CD14-positive monocyte (primary cell): Measurements from ENCODE around the gene NKX6-2. TPM values are rescaled to one million over a fixed set of nuclear protein-coding genes. Genes with fewer than 3 reads are reported as not detected.

Experiments
- DNase-seq, 3 donors: peaks; one replicate each; pipeline ENCODE4 v3.0.0-alpha.2; 2011 to 2022
- H2AFZ ChIP-seq: 2 replicates; pipeline ENCODE4 v1.6.0; 2012; ENCODE audit warnings: mild to moderate bottlenecking, low read depth, low read length, inconsistent platforms; ENCODE audit not compliant: insufficient read depth, poor library complexity, severe bottlenecking
- H3K27ac ChIP-seq, 2 donors: 1 replicate in 1 of 2; 2 replicates in 1 of 2; pipeline ENCODE4 v1.5.1; 2012 to 2013; ENCODE audit warnings: low read length in 2 of 2, control low read depth in 1 of 2, inconsistent platforms in 1 of 2, low read depth in 1 of 2, mild to moderate bottlenecking in 1 of 2
- H3K27me3 ChIP-seq, 2 donors: one replicate each; pipeline versions ENCODE4 v1.6.0 to v1.6.1; 2011 to 2013; ENCODE audit warnings: low read length in 2 of 2; ENCODE audit not compliant: control insufficient read depth in 2 of 2, insufficient read depth in 2 of 2
- H3K36me3 ChIP-seq, 2 donors: replicated peaks in 1 of 2; 1 replicate in 1 of 2; 2 replicates in 1 of 2; pipeline versions ENCODE4 v1.5.1 to v1.6.1; 2012 to 2013; ENCODE audit warnings: low read length in 2 of 2, control low read depth in 1 of 2, inconsistent platforms in 1 of 2, mild to moderate bottlenecking in 1 of 2; ENCODE audit not compliant: insufficient read depth in 2 of 2, control insufficient read depth in 1 of 2
- H3K4me1 ChIP-seq, 2 donors: 1 replicate in 1 of 2; 2 replicates in 1 of 2; pipeline versions ENCODE4 v1.5.1 to v1.6.1; 2012 to 2013; ENCODE audit warnings: low read length in 2 of 2, control low read depth in 1 of 2, inconsistent platforms in 1 of 2, mild to moderate bottlenecking in 1 of 2, moderate library complexity in 1 of 2; ENCODE audit not compliant: insufficient read depth in 2 of 2, control insufficient read depth in 1 of 2
- H3K4me2 ChIP-seq: replicated peaks from 2 replicates; pipeline ENCODE3; 2012; ENCODE audit warnings: low read length, moderate library complexity, mild to moderate bottlenecking; ENCODE audit not compliant: poor library complexity, severe bottlenecking; ENCODE audit errors: extremely low read depth
- H3K4me3 ChIP-seq, 3 experiments: fragments of 200-600 bp in 1 of 3; sonication (generic) in 1 of 3; replicated peaks in 1 of 3; 1 replicate in 2 of 3; 2 replicates in 1 of 3; pipeline ENCODE4 v1.5.1; 2011 to 2013; ENCODE audit warnings: low read length in 3 of 3, mild to moderate bottlenecking in 3 of 3, control low read depth in 2 of 3, low read depth in 2 of 3, inconsistent platforms in 1 of 3, moderate library complexity in 1 of 3
- H3K79me2 ChIP-seq: 2 replicates; pipeline ENCODE4 v1.6.0; 2012; ENCODE audit warnings: mild to moderate bottlenecking, control low read depth, inconsistent platforms, low read length, moderate library complexity; ENCODE audit not compliant: insufficient read depth
- H3K9ac ChIP-seq: 2 replicates; pipeline ENCODE4 v1.6.0; 2017; ENCODE audit warnings: low read length, mild to moderate bottlenecking; ENCODE audit not compliant: insufficient read depth, poor library complexity, severe bottlenecking
- H3K9me3 ChIP-seq, 2 donors: replicated peaks in 1 of 2; 1 replicate in 1 of 2; 2 replicates in 1 of 2; pipeline versions ENCODE4 v1.5.1 to v1.6.1; 2012 to 2013; ENCODE audit warnings: low read length in 2 of 2, control low read depth in 1 of 2; ENCODE audit not compliant: control insufficient read depth in 1 of 2, insufficient read depth in 1 of 2
- H4K20me1 ChIP-seq: 2 replicates; pipeline ENCODE4 v1.6.0; 2012; ENCODE audit warnings: mild to moderate bottlenecking, low read length, control low read depth, moderate library complexity; ENCODE audit not compliant: insufficient read depth
- H3K27ac Mint-ChIP-seq, 7 donors: one replicate each; pipeline ENCODE4 v1.8.0; 2020; ENCODE audit warnings: mild to moderate bottlenecking in 7 of 7, mixed read lengths in 7 of 7, moderate library complexity in 6 of 7, inconsistent platforms in 2 of 7
- H3K27me3 Mint-ChIP-seq, 3 donors: one replicate each; pipeline ENCODE4 v1.8.0; 2021 to 2022; ENCODE audit warnings: low read depth in 3 of 3, mild to moderate bottlenecking in 3 of 3, mixed read lengths in 3 of 3, moderate library complexity in 3 of 3, inconsistent platforms in 1 of 3
- H3K36me3 Mint-ChIP-seq, 2 donors: one replicate each; pipeline ENCODE4 v1.8.0; 2020; ENCODE audit warnings: mixed read lengths in 2 of 2, inconsistent platforms in 1 of 2, mild to moderate bottlenecking in 1 of 2
- H3K4me1 Mint-ChIP-seq: one replicate; pipeline ENCODE4 v1.8.0; 2020; ENCODE audit warnings: mild to moderate bottlenecking, mixed read lengths
- H3K4me3 Mint-ChIP-seq, 2 donors: one replicate each; pipeline ENCODE4 v1.8.0; 2020; ENCODE audit warnings: mild to moderate bottlenecking in 2 of 2, mixed read lengths in 2 of 2, moderate library complexity in 1 of 2
- H3K9me3 Mint-ChIP-seq, 7 donors: one replicate each; pipeline ENCODE4 v1.8.0; 2020 to 2022; ENCODE audit warnings: mixed read lengths in 7 of 7, mild to moderate bottlenecking in 6 of 7, moderate library complexity in 6 of 7, inconsistent platforms in 2 of 7
- WGBS: methylation state at CpG from one replicate; pipeline ENCODE4 v1.1.5; 2013; ENCODE audit warnings: missing lambda C conversion rate; ENCODE audit not compliant: insufficient coverage; 5-methylcytosine and 5-hydroxymethylcytosine counted together
- intact Hi-C, 2 donors: fragments of 100-400 bp; cut with micrococcal nuclease; formaldehyde crosslinking; loops; one replicate each; pipeline versions ENCODE4 v1.15.0 to v1.15.1; 2023
- polyA plus RNA-seq, 3 donors: library from polyadenylated mRNA; depleted of rRNA in 1 of 3; unstranded in 2 of 3; stranded (reverse) in 1 of 3; fragments of 300-500 nt in 2 of 3; fragments of >200 nt in 1 of 3; fragmentation: Illumina TruSeq in 2 of 3; gene quantifications; 1 replicate in 2 of 3; 2 replicates in 1 of 3; pipeline ENCODE4 v1.2.3, GENCODE V29; 2012 to 2021
- TF ChIP-seq, protein P1 (sequence below): fragments of 200-600 bp; IDR thresholded peaks from one replicate; pipeline ENCODE4 v1.8.0; 2022; ENCODE audit warnings: antibody characterized with exemption, mild to moderate bottlenecking

The NKX6-2 gene
- polyA plus RNA-seq, 3 donors: not detected

DNA sequence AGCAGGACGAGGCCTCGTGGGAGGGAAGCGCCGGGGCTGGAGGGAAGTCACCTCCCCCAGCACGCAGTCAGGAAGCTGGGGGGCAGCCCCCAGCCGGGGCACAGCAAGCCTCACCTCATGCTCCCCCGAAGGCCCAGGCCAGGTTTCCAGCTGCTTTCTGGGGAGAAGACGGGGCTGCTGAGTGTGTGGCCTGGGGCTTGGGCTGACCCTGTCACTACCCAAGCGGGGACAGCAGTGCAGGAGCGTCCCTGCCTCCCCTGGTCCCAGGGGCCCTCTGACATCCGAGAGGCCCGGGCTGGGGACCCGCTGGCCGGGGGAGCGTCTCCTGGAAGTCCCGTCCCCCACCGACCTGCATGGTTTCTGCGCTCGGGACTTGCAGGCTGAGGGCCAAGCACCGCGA lies 19.7 kb upstream of the NKX6-2 start:
- DNase-seq: no peak
- no peak overlapping the region for H3K4me3 ChIP-seq
- intact Hi-C loops: no loop called here
- no peak overlapping the region for H3K4me2 ChIP-seq
- Mint-ChIP-seq H3K27ac (no peak overlapping the region), H3K9me3 (peaks cover 0 to 6% (median 3%) of the 10 kb centered on the region in 7 donors), H3K27me3 (peaks cover 1 to 13% (median 2%) of the 10 kb centered on the region in 3 donors), H3K4me3 (no peak overlapping the region), H3K4me1 (no peaks in the 10 kb centered on the region), H3K36me3 (no peaks in the 10 kb centered on the region)
- 45% methylated on average over 12 of the region's 21 CpGs for whole genome bisulfite sequencing
- H3K27ac ChIP-seq: no peak overlapping the region
- peaks cover 0 to 3% of the 10 kb centered on the region in 2 donors for H3K9me3 ChIP-seq
- TF ChIP-seq, protein P1, sequence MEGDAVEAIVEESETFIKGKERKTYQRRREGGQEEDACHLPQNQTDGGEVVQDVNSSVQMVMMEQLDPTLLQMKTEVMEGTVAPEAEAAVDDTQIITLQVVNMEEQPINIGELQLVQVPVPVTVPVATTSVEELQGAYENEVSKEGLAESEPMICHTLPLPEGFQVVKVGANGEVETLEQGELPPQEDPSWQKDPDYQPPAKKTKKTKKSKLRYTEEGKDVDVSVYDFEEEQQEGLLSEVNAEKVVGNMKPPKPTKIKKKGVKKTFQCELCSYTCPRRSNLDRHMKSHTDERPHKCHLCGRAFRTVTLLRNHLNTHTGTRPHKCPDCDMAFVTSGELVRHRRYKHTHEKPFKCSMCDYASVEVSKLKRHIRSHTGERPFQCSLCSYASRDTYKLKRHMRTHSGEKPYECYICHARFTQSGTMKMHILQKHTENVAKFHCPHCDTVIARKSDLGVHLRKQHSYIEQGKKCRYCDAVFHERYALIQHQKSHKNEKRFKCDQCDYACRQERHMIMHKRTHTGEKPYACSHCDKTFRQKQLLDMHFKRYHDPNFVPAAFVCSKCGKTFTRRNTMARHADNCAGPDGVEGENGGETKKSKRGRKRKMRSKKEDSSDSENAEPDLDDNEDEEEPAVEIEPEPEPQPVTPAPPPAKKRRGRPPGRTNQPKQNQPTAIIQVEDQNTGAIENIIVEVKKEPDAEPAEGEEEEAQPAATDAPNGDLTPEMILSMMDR: no peak
- no peak overlapping the region for H3K9ac ChIP-seq
- H4K20me1 ChIP-seq: no peaks in the 10 kb centered on the region
- H3K79me2 ChIP-seq: no peaks in the 10 kb centered on the region
- H3K4me1 ChIP-seq: no peaks in the 10 kb centered on the region
- H3K36me3 ChIP-seq: no peaks in the 10 kb centered on the region
- H3K27me3 ChIP-seq: no peaks in the 10 kb centered on the region
- no peak overlapping the region for H2AFZ ChIP-seq

DNA sequence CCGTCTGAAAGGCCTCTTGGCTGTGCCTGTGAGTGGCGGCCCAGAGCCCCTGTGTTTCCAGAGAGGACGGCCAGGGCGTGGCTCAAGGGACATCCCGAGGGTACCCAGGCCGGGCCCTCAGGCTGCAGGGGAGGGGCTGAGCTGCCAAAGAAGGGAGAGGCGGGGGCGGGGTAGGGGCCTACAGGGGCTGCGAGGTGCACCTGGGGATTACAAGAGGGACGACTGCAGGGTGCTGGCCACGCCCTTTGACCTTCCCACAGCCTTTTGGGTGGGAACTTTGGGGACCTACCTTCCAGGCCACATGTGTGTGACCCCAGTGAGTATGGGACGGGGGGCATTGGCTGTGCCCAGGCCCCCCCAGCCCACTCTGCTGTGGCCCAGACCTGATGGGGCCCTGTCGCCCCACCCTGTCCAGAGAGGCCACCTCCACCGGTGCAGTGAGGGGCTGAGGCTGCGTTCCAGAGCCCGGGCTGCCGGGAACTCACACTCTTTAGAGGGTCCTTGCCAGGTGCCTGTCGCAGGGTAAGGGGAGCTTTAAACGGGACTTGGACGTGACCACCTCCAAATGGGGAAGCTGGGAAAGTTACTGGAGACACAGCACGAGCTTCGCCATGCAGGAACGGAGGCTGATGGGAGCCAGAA lies 19.0 kb upstream of the NKX6-2 start:
- Histone ChIP-seq H3K4me1 (no peaks in the 10 kb centered on the region), H3K27ac (no peak overlapping the region), H3K36me3 (no peaks in the 10 kb centered on the region), H3K79me2 (no peaks in the 10 kb centered on the region), H3K4me2 (no peak overlapping the region), H4K20me1 (no peaks in the 10 kb centered on the region), H3K4me3 (no peak overlapping the region), H2AFZ (no peak overlapping the region), H3K9me3 (peaks cover 0 to 3% of the 10 kb centered on the region in 2 donors), H3K9ac (no peak overlapping the region), H3K27me3 (no peaks in the 10 kb centered on the region)
- H3K4me1 Mint-ChIP-seq: no peaks in the 10 kb centered on the region
- WGBS: 89% methylated on average over 14 of the region's 23 CpGs
- no peak for DNase-seq
- no peak overlapping the region for H3K27ac Mint-ChIP-seq
- H3K4me3 Mint-ChIP-seq: no peak overlapping the region
- peaks cover 1 to 14% (median 3%) of the 10 kb centered on the region in 3 donors for H3K27me3 Mint-ChIP-seq
- intact Hi-C loops: no loop called here
- H3K36me3 Mint-ChIP-seq: no peaks in the 10 kb centered on the region
- H3K9me3 Mint-ChIP-seq: peaks cover 0 to 6% (median 3%) of the 10 kb centered on the region in 7 donors
- TF ChIP-seq, protein P1: no peak
